Measurements from ENCODE around the gene GNB1L. TPM values are rescaled to one million over a fixed set of nuclear protein-coding genes. Genes with fewer than 3 reads are reported as not detected.

The GNB1L gene
- total and polyA plus RNA-seq, 2 of the 13 experiments (the other 11 are each of a cell fraction or from before 2014, with no cell fraction given): 2.5 to 7.4 TPM

- TF ChIP-seq ZSCAN30 (CRISPR knock-in tag; IDR thresholded peaks at IDR 0.05) (no peak), ZC3H4 (CRISPR knock-in tag; IDR thresholded peaks at IDR 0.05; ENCODE audit: borderline replicate concordance) (no peak), ZNF564 (CRISPR knock-in tag; IDR thresholded peaks at IDR 0.05) (no peak), NFAT5 (CRISPR knock-in tag; IDR thresholded peaks at IDR 0.05) (no peak), SETDB1 (CRISPR knock-in tag; IDR thresholded peaks at IDR 0.05; ENCODE audit: borderline replicate concordance) (no peak), E2F5 (CRISPR knock-in tag; conservative IDR thresholded peaks at IDR 0.05) (no peak), ZBTB14 (CRISPR knock-in tag; IDR thresholded peaks at IDR 0.05) (no peak), HMG20A (CRISPR knock-in tag; IDR thresholded peaks at IDR 0.05; ENCODE audit: borderline replicate concordance) (peak; percentile 25; the same call in 1 of the 2 replicates), HNF4A (CRISPR knock-in tag; IDR thresholded peaks at IDR 0.05) (peak; percentile 95), GATA4 (IDR thresholded peaks at IDR 0.05; ENCODE audit: borderline replicate concordance, low read depth) (no peak), ZSCAN21 (CRISPR knock-in tag; IDR thresholded peaks at IDR 0.05; ENCODE audit: borderline replicate concordance) (no peak), POGZ (CRISPR knock-in tag; IDR thresholded peaks at IDR 0.05) (0 out of 2 replicates have a peak, but pooled peaks have one; percentile 40), ZNF558 (CRISPR knock-in tag; IDR thresholded peaks at IDR 0.05; ENCODE audit: borderline replicate concordance) (no peak), ZNF251 (CRISPR knock-in tag; IDR thresholded peaks at IDR 0.05) (no peak), ZNF441 (CRISPR knock-in tag; IDR thresholded peaks at IDR 0.05; ENCODE audit: borderline replicate concordance) (peak; percentile 68; the same call in 1 of the 2 replicates)
- TF ChIP-seq, protein P1, sequence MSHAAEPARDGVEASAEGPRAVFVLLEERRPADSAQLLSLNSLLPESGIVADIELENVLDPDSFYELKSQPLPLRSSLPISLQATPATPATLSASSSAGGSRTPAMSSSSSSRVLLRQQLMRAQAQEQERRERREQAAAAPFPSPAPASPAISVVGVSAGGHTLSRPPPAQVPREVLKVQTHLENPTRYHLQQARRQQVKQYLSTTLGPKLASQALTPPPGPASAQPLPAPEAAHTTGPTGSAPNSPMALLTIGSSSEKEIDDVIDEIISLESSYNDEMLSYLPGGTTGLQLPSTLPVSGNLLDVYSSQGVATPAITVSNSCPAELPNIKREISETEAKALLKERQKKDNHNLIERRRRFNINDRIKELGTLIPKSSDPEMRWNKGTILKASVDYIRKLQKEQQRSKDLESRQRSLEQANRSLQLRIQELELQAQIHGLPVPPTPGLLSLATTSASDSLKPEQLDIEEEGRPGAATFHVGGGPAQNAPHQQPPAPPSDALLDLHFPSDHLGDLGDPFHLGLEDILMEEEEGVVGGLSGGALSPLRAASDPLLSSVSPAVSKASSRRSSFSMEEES (CRISPR knock-in tag; IDR thresholded peaks at IDR 0.05): no peak
- TF ChIP-seq, protein P2, sequence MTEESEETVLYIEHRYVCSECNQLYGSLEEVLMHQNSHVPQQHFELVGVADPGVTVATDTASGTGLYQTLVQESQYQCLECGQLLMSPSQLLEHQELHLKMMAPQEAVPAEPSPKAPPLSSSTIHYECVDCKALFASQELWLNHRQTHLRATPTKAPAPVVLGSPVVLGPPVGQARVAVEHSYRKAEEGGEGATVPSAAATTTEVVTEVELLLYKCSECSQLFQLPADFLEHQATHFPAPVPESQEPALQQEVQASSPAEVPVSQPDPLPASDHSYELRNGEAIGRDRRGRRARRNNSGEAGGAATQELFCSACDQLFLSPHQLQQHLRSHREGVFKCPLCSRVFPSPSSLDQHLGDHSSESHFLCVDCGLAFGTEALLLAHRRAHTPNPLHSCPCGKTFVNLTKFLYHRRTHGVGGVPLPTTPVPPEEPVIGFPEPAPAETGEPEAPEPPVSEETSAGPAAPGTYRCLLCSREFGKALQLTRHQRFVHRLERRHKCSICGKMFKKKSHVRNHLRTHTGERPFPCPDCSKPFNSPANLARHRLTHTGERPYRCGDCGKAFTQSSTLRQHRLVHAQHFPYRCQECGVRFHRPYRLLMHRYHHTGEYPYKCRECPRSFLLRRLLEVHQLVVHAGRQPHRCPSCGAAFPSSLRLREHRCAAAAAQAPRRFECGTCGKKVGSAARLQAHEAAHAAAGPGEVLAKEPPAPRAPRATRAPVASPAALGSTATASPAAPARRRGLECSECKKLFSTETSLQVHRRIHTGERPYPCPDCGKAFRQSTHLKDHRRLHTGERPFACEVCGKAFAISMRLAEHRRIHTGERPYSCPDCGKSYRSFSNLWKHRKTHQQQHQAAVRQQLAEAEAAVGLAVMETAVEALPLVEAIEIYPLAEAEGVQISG (CRISPR knock-in tag; IDR thresholded peaks at IDR 0.05): peak; percentile 67
Observed at GRCh38 chr22:19824212-19824925, 30.3 kb downstream of the GNB1L start (continued).

All from HepG2 (cell line).